H54 (cell line): ENCODE results near the gene COA5.

ENCODE experiments used
- DNase-seq: peaks from one replicate; pipeline ENCODE4 v3.0.0; 2011; ENCODE audit warnings: low spot score, mixed read lengths; ENCODE audit not compliant: insufficient read length
- FAIRE-seq: peaks from 3 replicates; lab custom pipeline; 2011; peaks lifted over from hg19 to GRCh38; lab: Jason Lieb, UNC
- POLR2A ChIP-seq: IDR thresholded peaks from 2 replicates; pipeline ENCODE4 v1.6.1; 2011; ENCODE audit warnings: low read depth, mild to moderate bottlenecking, low read length

Gene COA5

GRCh38 chr2:98608116-98608961 is at the start of gene COA5, which contains the start of gene UNC50:
Gene COA5 (minus strand): TSS chr2:98608512. CDS start chr2:98608405, 107 bp downstream.
Gene UNC50 (plus strand): TSS chr2:98608589. CDS start chr2:98609760, 1,171 bp downstream.
- TF ChIP-seq POLR2A: peak; percentile 71
- no peak for FAIRE-seq
- DNase-seq: peak; percentile 93

DNA sequence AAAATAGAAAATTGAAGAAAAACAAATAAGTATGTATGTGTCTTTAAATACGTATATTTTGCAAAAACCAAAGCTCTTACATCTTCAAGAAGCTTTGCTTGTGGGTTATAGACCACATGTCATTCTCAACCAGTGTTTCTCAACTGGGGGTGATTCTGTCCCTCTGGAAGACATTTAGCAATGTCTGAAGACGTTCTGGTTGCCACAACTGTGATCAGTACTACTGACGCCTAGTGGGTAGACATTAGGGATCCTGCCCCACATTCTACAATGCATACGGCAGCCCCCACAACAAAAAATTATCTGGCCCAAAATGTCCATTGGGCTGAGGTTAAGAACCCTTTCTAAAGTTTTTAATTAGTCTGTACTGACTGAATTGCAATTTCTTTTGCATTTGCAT is 48.5 kb upstream of the COA5 start:
- no peak for DNase-seq
- TF ChIP-seq POLR2A: no peak
- no peak for FAIRE-seq

- DNase-seq (no peak), FAIRE-seq (no peak)
- no peak for TF ChIP-seq POLR2A
Measured at GRCh38 chr2:98654699-98655495, 46.6 kb upstream of the COA5 start.

- no peak for FAIRE-seq
- no peak for DNase-seq
- no peak for TF ChIP-seq POLR2A
Measured at GRCh38 chr2:98650998-98651397, 42.7 kb upstream of the COA5 start.

DNA sequence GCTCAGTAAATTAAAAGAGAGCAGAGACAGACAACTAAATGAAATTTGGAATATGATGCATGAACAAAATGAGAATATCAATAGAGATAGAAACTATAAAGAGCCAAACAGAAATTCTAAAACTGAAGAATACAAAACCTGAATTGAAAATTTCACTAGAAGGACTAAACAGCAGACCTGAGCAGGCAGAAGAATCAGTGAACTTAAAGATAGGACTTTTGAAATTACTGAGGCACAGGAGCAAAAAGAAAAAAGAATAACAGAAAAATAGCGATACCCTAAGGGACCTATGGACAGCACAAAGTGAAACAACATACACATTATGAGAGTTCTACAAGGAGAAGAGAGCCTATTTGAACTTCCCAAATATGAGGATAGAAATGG is 41.7 kb upstream of the COA5 start:
- no peak for FAIRE-seq
- TF ChIP-seq POLR2A: no peak
- DNase-seq: no peak

- DNase-seq (peak; percentile 31), FAIRE-seq (peak; percentile 79)
- no peak for TF ChIP-seq POLR2A
Measured at GRCh38 chr2:98649135-98649991, 41.1 kb upstream of the COA5 start.

- TF ChIP-seq POLR2A: no peak
- FAIRE-seq: no peak
- DNase-seq: no peak
Measured at GRCh38 chr2:98648451-98648850, 40.1 kb upstream of the COA5 start.

GRCh38 chr2:98647636-98648035 is 39.3 kb upstream of the COA5 start:
- no peak for TF ChIP-seq POLR2A
- FAIRE-seq (no peak), DNase-seq (no peak)

DNA sequence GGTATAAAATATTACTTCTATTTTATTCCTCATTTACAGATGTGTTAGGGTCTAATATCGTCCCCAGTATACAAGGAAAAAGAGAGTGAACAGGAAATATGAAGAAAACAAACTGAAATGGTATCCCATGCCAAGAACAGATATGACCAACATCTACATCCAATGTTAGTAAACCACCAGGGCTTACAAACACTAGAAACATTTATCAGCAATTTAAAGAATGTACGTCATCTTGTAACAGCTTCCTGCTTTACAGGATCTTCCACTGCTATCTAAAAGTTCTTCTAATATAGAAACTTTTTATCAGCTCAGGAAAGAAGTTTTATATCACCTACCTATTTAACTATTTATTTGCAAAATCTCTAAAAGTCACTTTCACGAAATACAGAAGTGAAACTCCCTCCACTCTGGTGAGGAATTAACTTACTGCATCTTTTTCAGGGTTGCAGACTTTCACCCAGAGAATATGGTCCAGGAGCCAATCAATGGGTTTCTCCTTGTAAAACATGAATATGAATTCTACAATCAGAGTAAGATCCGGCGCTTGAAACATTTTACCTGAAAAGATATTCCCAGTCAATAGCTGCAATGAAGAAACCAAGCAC is 35.3 kb upstream of the COA5 start:
- DNase-seq (no peak), FAIRE-seq (no peak)
- TF ChIP-seq POLR2A: no peak

DNA sequence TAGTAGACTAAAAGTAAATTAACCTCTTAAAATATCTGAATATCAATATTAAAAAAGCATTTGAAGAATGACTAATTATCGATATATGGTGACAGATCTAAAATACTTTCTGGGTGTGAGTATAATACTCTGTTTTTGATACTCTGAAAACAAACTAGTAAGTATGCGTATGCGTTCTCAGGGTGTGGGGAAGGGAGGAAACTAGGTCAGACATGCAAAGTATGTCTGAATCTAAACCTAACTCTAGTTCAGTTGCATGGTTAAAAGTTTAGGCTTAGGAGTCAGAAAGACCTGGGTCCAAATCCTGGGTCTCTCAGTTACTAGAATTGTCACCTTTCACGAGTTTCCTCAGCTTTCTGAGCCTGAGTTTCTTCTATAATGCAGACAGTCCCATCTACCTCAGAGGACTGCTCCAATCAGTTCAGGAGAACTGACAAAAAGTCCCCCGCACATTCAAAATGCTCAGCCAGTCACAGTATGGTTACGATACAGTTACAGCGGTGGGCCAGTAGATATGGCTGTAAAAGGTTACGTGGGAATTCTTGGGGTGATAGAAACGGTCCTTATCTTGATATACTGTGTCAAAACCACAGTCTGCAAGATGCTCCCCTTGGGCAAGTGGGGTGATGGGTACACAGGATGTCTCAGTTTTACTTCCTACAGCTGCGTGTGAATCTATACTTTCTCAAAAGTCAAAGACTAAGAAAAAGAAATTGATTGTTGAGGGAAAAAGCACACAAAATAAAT is 29.3 kb upstream of the COA5 start:
- DNase-seq (no peak), FAIRE-seq (no peak)
- no peak for TF ChIP-seq POLR2A

GRCh38 chr2:98634406-98635092 is 26.2 kb upstream of the COA5 start:
- TF ChIP-seq POLR2A: no peak
- FAIRE-seq (peak; percentile 62), DNase-seq (no peak)

DNA sequence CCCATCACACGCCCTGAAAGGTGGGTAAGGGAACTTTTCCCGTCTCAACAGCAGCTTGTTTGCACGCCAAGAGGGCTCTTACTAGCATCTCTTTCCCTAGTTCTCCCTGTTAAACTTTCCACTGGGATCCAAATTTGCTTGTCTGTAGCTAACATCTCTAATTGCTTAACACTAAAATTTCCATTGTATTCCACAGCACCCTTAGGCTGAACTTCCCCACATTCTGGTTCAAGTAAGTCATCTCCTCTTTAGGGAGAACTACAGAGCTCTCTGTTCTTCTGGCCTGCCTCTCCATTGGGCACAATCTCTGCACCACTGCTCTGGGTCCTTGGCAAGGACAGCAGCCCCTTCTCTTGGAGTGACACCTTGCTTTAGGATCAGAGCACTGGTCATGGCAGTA is 24.0 kb upstream of the COA5 start:
- DNase-seq: no peak
- FAIRE-seq: no peak
- no peak for TF ChIP-seq POLR2A

- no peak for FAIRE-seq
Measured at GRCh38 chr2:98623657-98624056, 15.3 kb upstream of the COA5 start.

More at GRCh38 chr2:98623657-98624056, 15.3 kb upstream of the COA5 start:
- no peak for DNase-seq
- no peak for TF ChIP-seq POLR2A
